Kidney epithelial cell (primary cell): ENCODE results near the gene AGO4. TPM values are rescaled to one million over a fixed set of nuclear protein-coding genes. Genes with fewer than 3 reads are reported as not detected.
"Not testable (repeated sequence)": the region's sequence is repeated elsewhere in the genome, so short reads cannot be mapped to it uniquely, and the experiment has no call there.

ENCODE experiments used
- DNase-seq: peaks from one replicate; pipeline ENCODE4 v3.0.0-alpha.2; 2010; ENCODE audit warnings: low read depth
- H3K27me3 ChIP-seq: 2 replicates; pipeline ENCODE4 v1.6.0; 2011; ENCODE audit warnings: low read length; ENCODE audit not compliant: control insufficient read depth, insufficient read depth
- H3K36me3 ChIP-seq: 2 replicates; pipeline ENCODE4 v1.5.1; 2011; ENCODE audit warnings: low read length; ENCODE audit not compliant: control insufficient read depth, insufficient read depth
- H3K4me3 ChIP-seq: 2 replicates; pipeline ENCODE4 v1.5.1; 2011; ENCODE audit warnings: low read depth, mild to moderate bottlenecking, control low read depth, low read length
- total RNA-seq: library from RNA; depleted of rRNA; stranded (reverse); fragments of >200 nt; gene quantifications from 2 replicates; pipeline ENCODE4 v1.2.3, GENCODE V29; 2015
- TF ChIP-seq, protein P1 (sequence below): IDR thresholded peaks from 2 replicates; pipeline ENCODE4 v1.5.1; 2011; ENCODE audit warnings: mild to moderate bottlenecking, moderate library complexity, low read length, control low read depth, inconsistent platforms; ENCODE audit not compliant: insufficient read depth, poor library complexity, severe bottlenecking

The AGO4 gene
- total RNA-seq, 1 donor from 2014 or later, result 14.0 TPM

DNA sequence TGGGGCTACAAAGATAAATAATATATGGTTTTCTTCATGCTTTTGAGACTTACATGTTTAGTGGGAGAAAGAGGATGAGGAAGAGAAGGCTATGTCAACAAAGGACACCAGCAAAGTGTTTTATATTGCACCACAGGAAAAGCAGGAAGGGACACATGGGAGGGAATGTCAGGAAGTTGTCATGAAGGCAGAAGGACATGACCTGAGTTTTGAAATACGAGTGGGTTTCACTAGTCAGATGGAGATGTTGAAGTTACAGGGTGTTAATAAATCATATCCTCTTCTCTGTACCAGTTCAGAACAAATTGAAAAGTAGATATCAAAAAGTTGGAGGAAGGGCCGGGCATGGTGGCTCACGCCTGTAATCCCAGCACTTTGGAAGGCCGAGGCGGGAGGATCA lies 57.0 kb downstream of the AGO4 start:
- H3K36me3 ChIP-seq, result no peaks in the 10 kb centered on the region
- H3K27me3 ChIP-seq, result no peaks in the 10 kb centered on the region
- DNase-seq, result no peak
- TF ChIP-seq, protein P1, sequence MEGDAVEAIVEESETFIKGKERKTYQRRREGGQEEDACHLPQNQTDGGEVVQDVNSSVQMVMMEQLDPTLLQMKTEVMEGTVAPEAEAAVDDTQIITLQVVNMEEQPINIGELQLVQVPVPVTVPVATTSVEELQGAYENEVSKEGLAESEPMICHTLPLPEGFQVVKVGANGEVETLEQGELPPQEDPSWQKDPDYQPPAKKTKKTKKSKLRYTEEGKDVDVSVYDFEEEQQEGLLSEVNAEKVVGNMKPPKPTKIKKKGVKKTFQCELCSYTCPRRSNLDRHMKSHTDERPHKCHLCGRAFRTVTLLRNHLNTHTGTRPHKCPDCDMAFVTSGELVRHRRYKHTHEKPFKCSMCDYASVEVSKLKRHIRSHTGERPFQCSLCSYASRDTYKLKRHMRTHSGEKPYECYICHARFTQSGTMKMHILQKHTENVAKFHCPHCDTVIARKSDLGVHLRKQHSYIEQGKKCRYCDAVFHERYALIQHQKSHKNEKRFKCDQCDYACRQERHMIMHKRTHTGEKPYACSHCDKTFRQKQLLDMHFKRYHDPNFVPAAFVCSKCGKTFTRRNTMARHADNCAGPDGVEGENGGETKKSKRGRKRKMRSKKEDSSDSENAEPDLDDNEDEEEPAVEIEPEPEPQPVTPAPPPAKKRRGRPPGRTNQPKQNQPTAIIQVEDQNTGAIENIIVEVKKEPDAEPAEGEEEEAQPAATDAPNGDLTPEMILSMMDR, result no peak
- H3K4me3 ChIP-seq, result no peak overlapping the region

DNA sequence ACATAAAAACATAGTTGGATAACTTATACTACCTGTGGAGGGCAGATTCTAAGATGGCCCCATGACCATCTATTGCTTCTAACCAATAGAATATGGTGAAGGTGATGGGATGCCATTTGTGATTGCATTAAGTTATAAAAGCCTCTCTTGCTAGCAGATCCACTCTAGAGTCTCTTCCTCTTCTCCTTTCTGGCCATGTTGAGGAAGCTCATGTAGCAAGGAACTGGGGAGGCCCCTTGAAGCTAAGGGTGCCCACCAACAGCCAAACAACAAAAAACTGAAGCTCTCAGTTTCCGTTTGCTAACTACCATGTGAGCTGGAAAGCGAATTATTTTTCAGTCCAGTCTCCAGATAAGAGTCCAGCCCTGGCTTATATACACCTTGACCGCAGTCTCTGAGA lies 59.2 kb downstream of the AGO4 start:
- no peak overlapping the region for H3K4me3 ChIP-seq
- H3K27me3 ChIP-seq, result no peaks in the 10 kb centered on the region
- TF ChIP-seq, protein P1, result no peak

DNA sequence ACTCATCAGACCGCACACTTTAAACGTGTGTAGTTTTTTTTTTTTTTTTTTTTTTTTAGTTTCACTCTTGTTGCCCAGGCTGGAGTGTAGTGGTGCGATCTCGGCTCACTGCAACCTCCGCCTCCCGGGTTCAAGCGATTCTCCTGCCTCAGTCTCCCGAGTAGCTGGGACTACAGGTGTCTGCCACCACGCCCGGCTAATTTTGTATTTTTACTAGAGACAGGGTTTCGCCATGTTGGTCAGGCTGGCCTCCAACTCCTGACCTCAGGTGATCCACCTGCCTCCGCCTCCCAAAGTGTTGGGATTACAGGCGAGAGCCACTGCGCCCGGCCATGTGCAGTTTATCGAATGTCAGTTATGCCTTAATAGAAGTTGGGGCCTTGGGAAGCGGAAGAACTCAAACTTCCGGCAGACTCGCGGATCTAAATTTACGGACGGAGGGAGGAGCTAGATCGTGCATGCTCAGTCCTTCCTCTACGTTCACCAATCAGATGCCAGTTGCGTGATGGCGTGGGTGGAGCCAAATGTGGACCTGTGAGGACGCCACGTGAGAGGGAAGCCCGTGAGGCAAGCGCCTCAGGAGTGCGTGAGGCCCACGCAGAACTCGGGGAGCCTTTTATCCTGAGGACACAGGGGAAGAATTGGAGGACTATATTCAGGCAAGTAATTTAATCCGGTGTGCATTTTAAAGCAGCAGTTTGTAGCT lies 61.6 kb downstream of the AGO4 start:
- not testable (repeated sequence) for H3K36me3 ChIP-seq, H3K4me3 ChIP-seq, DNase-seq, H3K27me3 ChIP-seq

More for the DNA sequence above, 59.2 kb downstream of the AGO4 start:
- DNase-seq, result no peak
- H3K36me3 ChIP-seq, result no peaks in the 10 kb centered on the region

DNA sequence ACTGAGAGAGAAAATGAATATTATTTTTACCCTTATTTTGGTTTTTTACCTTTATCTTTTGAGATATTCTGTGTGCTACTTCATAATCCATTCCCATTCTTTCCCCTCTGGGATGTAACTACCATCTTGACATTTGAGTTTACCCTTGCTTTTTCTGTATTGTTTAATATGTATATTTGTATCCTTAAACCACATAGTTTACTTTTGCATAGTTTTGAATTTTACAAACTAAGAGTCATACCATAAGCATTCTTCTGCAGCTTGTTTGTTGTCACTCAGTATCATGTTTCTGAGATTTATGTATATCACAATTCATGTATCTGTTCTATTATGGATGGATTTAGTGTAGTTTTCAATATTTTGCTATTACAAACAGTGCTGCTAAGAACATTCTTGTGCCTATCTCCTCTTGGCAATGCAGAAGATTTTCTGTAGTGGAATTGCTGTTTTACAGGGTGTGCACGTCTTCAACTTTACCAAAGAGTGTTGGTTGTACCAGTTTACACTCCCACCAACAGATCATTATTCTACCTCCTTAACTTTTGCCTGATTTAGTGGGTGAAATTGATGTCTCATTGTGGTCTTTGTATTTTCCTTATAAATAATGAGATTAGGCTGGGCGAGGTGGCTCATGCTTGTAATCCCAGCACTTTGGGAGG lies 63.0 kb downstream of the AGO4 start:
- no peak overlapping the region for H3K4me3 ChIP-seq
- no peaks in the 10 kb centered on the region for H3K27me3 ChIP-seq
- H3K36me3 ChIP-seq, result no peaks in the 10 kb centered on the region
- TF ChIP-seq, protein P1, result no peak
- no peak for DNase-seq

DNA sequence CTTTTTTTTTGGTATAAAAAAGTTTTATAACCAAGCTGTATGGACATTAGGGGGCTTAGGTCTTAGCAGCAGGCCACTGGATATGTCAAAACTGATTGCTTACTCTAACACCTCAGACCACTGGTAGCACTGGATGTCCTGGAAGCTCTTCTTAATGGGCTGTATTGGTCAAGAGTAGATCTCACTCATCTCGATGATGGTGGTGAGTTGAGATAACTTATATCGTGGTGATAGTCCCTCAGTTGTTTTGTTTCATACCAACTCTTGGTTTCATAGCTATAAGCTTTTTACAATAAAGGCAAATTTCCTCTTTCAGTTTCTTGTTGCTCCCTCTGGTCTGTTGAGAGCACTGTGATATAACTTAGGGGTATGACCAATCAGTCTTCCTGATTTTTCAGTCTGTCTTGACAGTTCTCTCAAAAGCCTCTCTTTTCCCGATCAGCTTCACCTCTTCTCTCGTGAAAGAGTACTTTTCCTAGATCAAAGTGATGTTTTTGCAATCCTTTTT lies 65.5 kb downstream of the AGO4 start:
- TF ChIP-seq, protein P1, result no peak
- H3K27me3 ChIP-seq, result no peaks in the 10 kb centered on the region

DNA sequence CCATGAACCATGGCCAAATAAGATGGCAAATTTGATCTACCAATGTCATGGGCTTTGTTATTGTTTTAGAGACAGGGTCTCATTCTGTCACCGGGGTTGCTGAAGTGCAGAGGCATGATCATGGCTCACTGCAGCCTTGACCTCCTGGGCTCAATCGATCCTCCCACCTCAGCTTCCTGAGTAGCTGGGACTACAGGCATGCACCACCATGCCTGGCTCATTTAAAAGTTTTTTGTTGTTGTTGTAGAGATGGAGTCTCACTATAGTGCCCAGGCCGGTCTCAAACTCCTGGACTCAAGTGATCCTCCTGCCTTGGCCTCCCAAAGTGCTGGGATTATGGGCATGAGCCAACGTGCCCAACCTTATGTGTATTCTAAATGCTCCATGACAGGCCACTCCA lies 66.3 kb downstream of the AGO4 start:
- H3K4me3 ChIP-seq, DNase-seq, H3K27me3 ChIP-seq, H3K36me3 ChIP-seq: not testable (repeated sequence)

More for the DNA sequence above, 65.5 kb downstream of the AGO4 start:
- Histone ChIP-seq H3K4me3 (no peak overlapping the region), H3K36me3 (no peaks in the 10 kb centered on the region)
- no peak for DNase-seq
